Stomach (tissue), 9 donors: ENCODE measurements around the gene KRTAP12-2. TPM values are rescaled to one million over a fixed set of nuclear protein-coding genes. Genes with fewer than 3 reads are reported as not detected.

Experiments used
- DNase-seq, 2 donors: peaks; one replicate each; pipeline versions ENCODE4 v3.0.0 to v3.0.0-alpha.2; 2013 to 2019
- H3K27ac ChIP-seq, 5 donors: fragments of 200-600 bp in 4 of 5; sonication (generic) in 4 of 5; one replicate each; pipeline ENCODE4 v1.5.1; 2013 to 2019; ENCODE audit warnings: mild to moderate bottlenecking in 1 of 5, moderate library complexity in 1 of 5
- H3K27me3 ChIP-seq, 3 donors: fragments of 200-600 bp; sonication (generic); one replicate each; pipeline ENCODE4 v1.5.1; 2017 to 2019; ENCODE audit warnings: mixed run types in 1 of 3
- H3K36me3 ChIP-seq, 4 donors: fragments of 200-600 bp; sonication (generic); 1 replicate in 3 of 4; 2 replicates in 1 of 4; pipeline ENCODE4 v1.5.1; 2016 to 2019
- H3K4me1 ChIP-seq, 4 donors: fragments of 200-600 bp; sonication (generic); one replicate each; pipeline ENCODE4 v1.5.1; 2016 to 2019
- H3K4me3 ChIP-seq, 4 donors: fragments of 200-600 bp; sonication (generic) in 3 of 4; one replicate each; pipeline ENCODE4 v1.5.1; 2016 to 2019; ENCODE audit warnings: mild to moderate bottlenecking in 1 of 4
- H3K9me3 ChIP-seq, 4 donors: fragments of 200-600 bp; sonication (generic); one replicate each; pipeline ENCODE4 v1.5.1; 2016 to 2019
- EP300 ChIP-seq: sonication (generic); formaldehyde crosslinking; IDR thresholded peaks from one replicate; pipeline ENCODE4 v1.6.1; 2017; ENCODE audit warnings: antibody characterized with exemption
- POLR2A ChIP-seq, 4 donors: fragments of 450-650 bp; IDR thresholded peaks; one replicate each; pipeline ENCODE4 v1.6.1; 2016; ENCODE audit warnings: antibody characterized with exemption in 4 of 4, control low read depth in 2 of 4, mild to moderate bottlenecking in 1 of 4, moderate library complexity in 1 of 4
- POLR2AphosphoS5 ChIP-seq, 3 donors: sonication (generic); formaldehyde crosslinking; IDR thresholded peaks; one replicate each; pipeline ENCODE4 v1.6.1; 2016; ENCODE audit warnings: antibody characterized with exemption in 3 of 3
- WGBS, 5 donors: extraction: QIAGEN DNeasy Blood & Tissue Kit in 3 of 5; methylation state at CpG; one replicate each; pipeline versions ENCODE4 v1.1.5 to v1.1.7; 2013 to 2018; 5-methylcytosine and 5-hydroxymethylcytosine counted together
- intact Hi-C: fragments of 100-400 bp; cut with DNase I; formaldehyde crosslinking; loops from one replicate; pipeline ENCODE4 v1.15.1; 2023; ENCODE audit warnings: low total_unique reads
- polyA plus RNA-seq, 3 donors: library from polyadenylated mRNA; stranded (reverse); fragments of 200-250 nt; gene quantifications; one replicate each; pipeline ENCODE4 v1.2.3, GENCODE V29; 2013
- total RNA-seq, 5 donors: library from RNA; depleted of rRNA; stranded (reverse); fragments of >200 nt; gene quantifications; one replicate each; pipeline versions ENCODE4 v1.1.0 to v1.2.3, GENCODE V29; 2014 to 2016
- TF ChIP-seq, protein P1 (sequence below), 7 experiments: fragments of 450-650 bp in 4 of 7; fragments of 200-600 bp in 3 of 7; sonication (generic) in 3 of 7; IDR thresholded peaks; one replicate each; pipeline ENCODE4 v1.5.1; 2016 to 2019; ENCODE audit warnings: antibody characterized with exemption in 7 of 7, control low read depth in 2 of 7, mild to moderate bottlenecking in 1 of 7
- donor health status: healthy with polysubstance abuse.
- donor health status: Bipolar disorder and iron deficiency.
- donor health status: healthy.

The KRTAP12-2 gene
- total and polyA plus RNA-seq, 8 donors = not detected

GRCh38 chr21:44653656-44654575 lies 12.8 kb downstream of the KRTAP12-2 start:
- Histone ChIP-seq H3K4me1 (no peaks in the 10 kb centered on the region), H3K9me3 (peaks cover 0 to 22% (median 11%) of the 10 kb centered on the region in 4 donors), H3K4me3 (no peak overlapping the region), H3K27me3 (peaks cover 0 to 38% (median 8%) of the 10 kb centered on the region in 3 donors), H3K27ac (no peak overlapping the region), H3K36me3 (no peaks in the 10 kb centered on the region)
- TF ChIP-seq POLR2A (IDR thresholded peaks at IDR 0.05) (no peak), POLR2AphosphoS5 (IDR thresholded peaks at IDR 0.05) (no peak), EP300 (no peak)
- TF ChIP-seq, protein P1, sequence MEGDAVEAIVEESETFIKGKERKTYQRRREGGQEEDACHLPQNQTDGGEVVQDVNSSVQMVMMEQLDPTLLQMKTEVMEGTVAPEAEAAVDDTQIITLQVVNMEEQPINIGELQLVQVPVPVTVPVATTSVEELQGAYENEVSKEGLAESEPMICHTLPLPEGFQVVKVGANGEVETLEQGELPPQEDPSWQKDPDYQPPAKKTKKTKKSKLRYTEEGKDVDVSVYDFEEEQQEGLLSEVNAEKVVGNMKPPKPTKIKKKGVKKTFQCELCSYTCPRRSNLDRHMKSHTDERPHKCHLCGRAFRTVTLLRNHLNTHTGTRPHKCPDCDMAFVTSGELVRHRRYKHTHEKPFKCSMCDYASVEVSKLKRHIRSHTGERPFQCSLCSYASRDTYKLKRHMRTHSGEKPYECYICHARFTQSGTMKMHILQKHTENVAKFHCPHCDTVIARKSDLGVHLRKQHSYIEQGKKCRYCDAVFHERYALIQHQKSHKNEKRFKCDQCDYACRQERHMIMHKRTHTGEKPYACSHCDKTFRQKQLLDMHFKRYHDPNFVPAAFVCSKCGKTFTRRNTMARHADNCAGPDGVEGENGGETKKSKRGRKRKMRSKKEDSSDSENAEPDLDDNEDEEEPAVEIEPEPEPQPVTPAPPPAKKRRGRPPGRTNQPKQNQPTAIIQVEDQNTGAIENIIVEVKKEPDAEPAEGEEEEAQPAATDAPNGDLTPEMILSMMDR (IDR thresholded peaks at IDR 0.05) = no peak
- no peak for DNase-seq
- 68 to 86% (median 77%) methylated on average over 14 to 17 of the region's 17 CpGs for WGBS, 5 donors
- intact Hi-C loops = no loop called here

DNA sequence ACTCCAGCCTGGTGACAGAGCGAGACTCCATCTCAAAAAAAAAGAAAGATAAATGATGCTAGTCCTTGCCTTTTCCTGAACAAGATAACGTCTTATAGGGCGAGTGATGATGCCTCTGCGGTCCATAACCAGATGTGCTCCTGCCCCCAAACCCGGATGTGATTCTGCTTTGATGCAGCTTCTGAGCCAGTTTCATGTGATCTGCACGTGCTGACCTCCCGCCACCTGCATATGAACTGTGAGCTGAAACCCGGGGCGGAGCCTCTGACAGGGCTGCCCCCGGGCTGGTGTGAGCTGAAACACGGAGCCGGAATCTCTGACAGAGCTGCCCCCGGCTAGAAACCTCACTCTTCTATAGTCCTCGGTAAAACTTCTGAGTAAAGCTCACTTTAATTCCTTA lies 13.6 kb downstream of the KRTAP12-2 start:
- intact Hi-C loops = no loop called here
- Histone ChIP-seq H3K9me3 (peaks cover 0 to 22% (median 11%) of the 10 kb centered on the region in 4 donors), H3K36me3 (no peaks in the 10 kb centered on the region)

GRCh38 chr21:44650973-44651675 lies 15.6 kb downstream of the KRTAP12-2 start:
- intact Hi-C loops = no loop called here
- Histone ChIP-seq H3K4me1 (no peaks in the 10 kb centered on the region), H3K27ac (no peak overlapping the region), H3K36me3 (no peaks in the 10 kb centered on the region), H3K9me3 (peaks cover 0 to 8% (median 3%) of the 10 kb centered on the region in 4 donors), H3K4me3 (no peak overlapping the region), H3K27me3 (peaks cover 0 to 43% (median 24%) of the 10 kb centered on the region in 3 donors)
- no peak for DNase-seq
- TF ChIP-seq POLR2AphosphoS5 (IDR thresholded peaks at IDR 0.05) (no peak), EP300 (no peak), POLR2A (IDR thresholded peaks at IDR 0.05) (no peak)
- TF ChIP-seq, protein P1 (IDR thresholded peaks at IDR 0.05) = no peak
- 82 to 90% (median 89%) methylated on average over 12 of the region's 12 CpGs for WGBS, 5 donors

More for the DNA sequence above, 13.6 kb downstream of the KRTAP12-2 start:
- Histone ChIP-seq H3K27ac (no peak overlapping the region), H3K4me3 (no peak overlapping the region), H3K27me3 (peaks cover 0 to 33% (median 8%) of the 10 kb centered on the region in 3 donors), H3K4me1 (no peaks in the 10 kb centered on the region)
- 60 to 71% (median 65%) methylated on average over 14 of the region's 14 CpGs for WGBS, 5 donors
- DNase-seq = peak in 1 of 2 donors; percentile 22
- TF ChIP-seq EP300 (no peak), POLR2AphosphoS5 (IDR thresholded peaks at IDR 0.05) (no peak), POLR2A (IDR thresholded peaks at IDR 0.05) (no peak)
- TF ChIP-seq, protein P1 (IDR thresholded peaks at IDR 0.05) = no peak

DNA sequence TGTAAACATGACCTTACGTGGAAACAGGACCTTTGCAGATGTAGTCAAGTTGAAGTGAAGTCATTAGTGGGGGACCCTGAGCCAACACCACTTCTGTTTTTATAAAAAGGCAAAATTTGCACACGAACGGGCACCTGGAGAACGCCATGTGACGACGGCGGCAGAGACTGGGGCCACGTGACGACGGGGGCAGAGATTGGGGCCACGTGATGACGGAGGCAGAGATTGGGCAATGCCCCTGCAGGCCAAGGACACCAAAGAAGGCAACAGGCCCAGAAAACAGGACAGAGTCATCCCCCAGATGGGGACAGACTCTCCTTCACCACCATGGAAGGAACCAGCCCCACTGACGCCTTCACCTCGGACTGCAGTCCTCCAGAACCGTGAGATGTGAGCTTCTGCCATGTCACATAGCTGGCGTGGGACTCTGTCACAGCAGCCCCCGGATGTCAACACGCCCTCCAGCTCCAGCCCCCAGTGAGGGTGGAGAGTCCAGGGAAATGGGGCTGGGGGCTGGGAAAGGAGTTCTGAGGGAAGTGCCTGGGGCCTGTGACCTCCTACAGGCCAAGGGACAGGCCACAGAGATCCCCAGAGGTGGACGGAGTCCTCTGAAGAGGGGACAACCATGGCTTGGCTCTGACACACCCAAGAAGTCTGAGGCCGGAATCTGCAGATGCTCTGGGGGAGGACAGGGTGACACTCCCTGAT lies 16.3 kb downstream of the KRTAP12-2 start:
- Histone ChIP-seq H3K36me3 (no peaks in the 10 kb centered on the region), H3K9me3 (peaks cover 0 to 4% (median 1%) of the 10 kb centered on the region in 4 donors), H3K4me3 (no peak overlapping the region), H3K4me1 (no peaks in the 10 kb centered on the region), H3K27me3 (peaks cover 0 to 44% (median 24%) of the 10 kb centered on the region in 3 donors), H3K27ac (no peak overlapping the region)
- TF ChIP-seq EP300 (no peak), POLR2A (IDR thresholded peaks at IDR 0.05) (no peak), POLR2AphosphoS5 (IDR thresholded peaks at IDR 0.05) (no peak)
- TF ChIP-seq, protein P1 (IDR thresholded peaks at IDR 0.05) = no peak
- 82 to 92% (median 89%) methylated on average over 20 of the region's 20 CpGs for WGBS, 5 donors
- intact Hi-C loops = no loop called here
- DNase-seq = no peak
